HCT116 (cell line): ENCODE results near the gene RBMXL2. TPM values are rescaled to one million over a fixed set of nuclear protein-coding genes. Genes with fewer than 3 reads are reported as not detected.

Experiments
- ATAC-seq: fragments of 200-7000 bp; cut with Tn5 transposase; 2 replicates; pipeline ENCODE4 v1.9.1; 2020; ENCODE audit warnings: mild to moderate bottlenecking, moderate library complexity
- BruUV-seq: library from RNA; stranded (reverse); fragments of 400-500 nt; replicated peaks from 2 replicates; lab custom pipeline; 2021; lab: Mats Ljungman, UMichigan
- CTCF ChIA-PET: fragments of 300-600 bp; sonication (Branson Sonifier 250); formaldehyde crosslinking; loops from one replicate; lab custom pipeline; 2021; ENCODE audit warnings: antibody characterized with exemption; lab: Charles Lee
- POLR2A ChIA-PET: fragments of 300-600, 350-600 bp; sonication (Branson Sonifier 250); formaldehyde crosslinking; loops from one replicate; lab custom pipeline; 2021; ENCODE audit warnings: antibody characterized with exemption; lab: Charles Lee
- RAD21 ChIA-PET, 2 experiments: fragments of 300-600 bp; sonication (Branson Sonifier 250); formaldehyde crosslinking; loops; one replicate each; lab custom pipeline; 2023; ENCODE audit warnings: low total read pairs in 2 of 2; ENCODE audit not compliant: uncharacterized antibody in 2 of 2, unreplicated experiment in 2 of 2, low non-redundant PET in 1 of 2; lab: Charles Lee
- DNase-seq: peaks from one replicate; pipeline ENCODE4 v3.0.0-alpha.2; 2010; ENCODE audit warnings: low read depth, low spot score
- H2AFZ ChIP-seq: fragments of 200-600 bp; shearing (Covaris generic), sonication (generic); 2 replicates; pipeline ENCODE4 v1.6.1; 2017; ENCODE audit warnings: low read depth, mixed run types, mixed read lengths, antibody characterized with exemption, low read length; ENCODE audit not compliant: poor library complexity, severe bottlenecking
- H3K27ac ChIP-seq: 2 replicates; pipeline ENCODE4 v1.5.1; 2012; ENCODE audit warnings: low read depth, low read length
- H3K27me3 ChIP-seq: fragments of 200-600 bp; sonication (generic); 2 replicates; pipeline ENCODE4 v1.6.1; 2016; ENCODE audit warnings: mixed run types, low read length, mixed read lengths; ENCODE audit not compliant: insufficient read depth
- H3K36me3 ChIP-seq, 2 experiments: fragments of 200-500 bp in 1 of 2; fragments of 200-600 bp in 1 of 2; sonication (Bioruptor generic) in 1 of 2; sonication (generic) in 1 of 2; 2 replicates each; pipeline versions ENCODE4 v1.5.1 to v1.6.1; 2014 to 2016; ENCODE audit warnings: low read length in 2 of 2, inconsistent platforms in 1 of 2, mixed read lengths in 1 of 2, mixed run types in 1 of 2; ENCODE audit not compliant: insufficient read depth in 2 of 2, control insufficient read depth in 1 of 2
- H3K4me1 ChIP-seq, 2 experiments: fragments of 200-600 bp in 1 of 2; sonication (generic) in 1 of 2; 2 replicates each; pipeline versions ENCODE4 v1.5.1 to v1.6.1; 2012 to 2017; ENCODE audit warnings: low read length in 2 of 2, inconsistent platforms in 1 of 2, mild to moderate bottlenecking in 1 of 2, mixed read lengths in 1 of 2, mixed run types in 1 of 2, moderate library complexity in 1 of 2; ENCODE audit not compliant: insufficient read depth in 2 of 2, control insufficient read depth in 1 of 2
- H3K4me2 ChIP-seq: fragments of 200-600 bp; sonication (generic); 2 replicates; pipeline ENCODE4 v1.6.1; 2017; ENCODE audit warnings: mixed run types, low read length, mixed read lengths
- H3K4me3 ChIP-seq, 2 experiments: fragments of 200-600 bp in 1 of 2; sonication (generic) in 1 of 2; replicated peaks in 1 of 2; 2 replicates each; pipeline ENCODE4 v1.5.1; 2011 to 2016; ENCODE audit warnings: low read length in 2 of 2, control low read depth in 1 of 2, low read depth in 1 of 2, mild to moderate bottlenecking in 1 of 2, mixed read lengths in 1 of 2, mixed run types in 1 of 2
- H3K79me2 ChIP-seq: fragments of 200-600 bp; sonication (generic); 2 replicates; pipeline ENCODE4 v1.6.1; 2017; ENCODE audit warnings: mild to moderate bottlenecking, mixed run types, low read length, moderate library complexity, mixed read lengths; ENCODE audit not compliant: insufficient read depth
- H3K9ac ChIP-seq: fragments of 200-600 bp; sonication (generic); 2 replicates; pipeline ENCODE4 v1.6.1; 2016; ENCODE audit warnings: low read length, mixed read lengths
- H3K9me2 ChIP-seq: fragments of 200-600 bp; sonication (generic), shearing (Covaris generic); 2 replicates; pipeline ENCODE4 v1.6.1; 2017; ENCODE audit warnings: mixed run types, mild to moderate bottlenecking, moderate library complexity; ENCODE audit not compliant: insufficient read depth
- H3K9me3 ChIP-seq, 2 experiments: fragments of 200-500 bp in 1 of 2; fragments of 200-600 bp in 1 of 2; sonication (Bioruptor generic) in 1 of 2; sonication (generic) in 1 of 2; 2 replicates each; pipeline ENCODE4 v1.6.1; 2014 to 2017; ENCODE audit warnings: low read length in 2 of 2, mixed read lengths in 2 of 2, inconsistent platforms in 1 of 2, low read depth in 1 of 2, mild to moderate bottlenecking in 1 of 2, mixed run types in 1 of 2, moderate library complexity in 1 of 2; ENCODE audit not compliant: control insufficient read depth in 1 of 2, insufficient read depth in 1 of 2
- H4K20me1 ChIP-seq: fragments of 200-600 bp; sonication (generic), shearing (Covaris generic); 2 replicates; pipeline ENCODE4 v1.6.1; 2017; ENCODE audit warnings: mixed run types, mild to moderate bottlenecking, moderate library complexity; ENCODE audit not compliant: insufficient read depth
- CEBPB ChIP-seq: IDR thresholded peaks from 2 replicates; pipeline ENCODE4 v1.6.1; 2012; ENCODE audit warnings: low read depth
- CTCF ChIP-seq, 3 experiments: fragments of 200-600 bp in 1 of 3; sonication (generic) in 1 of 3; IDR thresholded peaks in 2 of 3; conservative IDR thresholded peaks in 1 of 3; 2 replicates each; pipeline ENCODE4 v1.5.1; 2012 to 2017; ENCODE audit warnings: low read depth in 2 of 3, low read length in 2 of 3, antibody characterized with exemption in 1 of 3, borderline replicate concordance in 1 of 3, control low read depth in 1 of 3, mild to moderate bottlenecking in 1 of 3, mixed read lengths in 1 of 3, mixed run types in 1 of 3, moderate library complexity in 1 of 3; ENCODE audit not compliant: insufficient read depth in 1 of 3
- EGR1 ChIP-seq: IDR thresholded peaks from 2 replicates; pipeline ENCODE4 v1.6.1; 2012; ENCODE audit warnings: low read depth
- ELF1 ChIP-seq: IDR thresholded peaks from 2 replicates; pipeline ENCODE4 v1.6.1; 2012; ENCODE audit warnings: low read depth, borderline replicate concordance
- EZH2phosphoT487 ChIP-seq: fragments of 200-600 bp; IDR thresholded peaks from 2 replicates; pipeline ENCODE4 v1.6.1; 2018; ENCODE audit warnings: antibody characterized with exemption, borderline replicate concordance
- FOSL1 ChIP-seq: IDR thresholded peaks from 2 replicates; pipeline ENCODE4 v1.6.1; 2012; ENCODE audit warnings: low read depth
- JUND ChIP-seq: IDR thresholded peaks from 2 replicates; pipeline ENCODE4 v1.6.1; 2012
- MAX ChIP-seq: IDR thresholded peaks from 2 replicates; pipeline ENCODE4 v1.6.1; 2012
- POLR2A ChIP-seq: IDR thresholded peaks from 2 replicates; pipeline ENCODE4 v1.7.0; 2011; ENCODE audit warnings: borderline replicate concordance; ENCODE audit not compliant: insufficient read depth, insufficient read length; ENCODE audit errors: extremely low read depth
- RAD21 ChIP-seq: IDR thresholded peaks from 2 replicates; pipeline ENCODE4 v1.6.1; 2012; ENCODE audit warnings: low read depth, mild to moderate bottlenecking
- SIN3A ChIP-seq: IDR thresholded peaks from 2 replicates; pipeline ENCODE4 v1.6.1; 2012; ENCODE audit warnings: low read depth
- YY1 ChIP-seq: IDR thresholded peaks from 2 replicates; pipeline ENCODE4 v1.6.1; 2011; ENCODE audit warnings: low read length, low read depth, moderate library complexity, mild to moderate bottlenecking; ENCODE audit not compliant: insufficient replicate concordance; ENCODE audit errors: extremely low read depth
- ZFX ChIP-seq: fragments of 450-650 bp; IDR thresholded peaks from 2 replicates; pipeline ENCODE4 v1.6.1; 2017
- ZNF274 ChIP-seq: fragments of 200-500 bp; sonication (Bioruptor generic); IDR thresholded peaks from 2 replicates; pipeline ENCODE4 v1.6.1; 2014; ENCODE audit warnings: mild to moderate bottlenecking, low read depth, low read length, inconsistent platforms
- intact Hi-C: fragments of 100-400 bp; cut with micrococcal nuclease; formaldehyde crosslinking; loops from 2 replicates; pipeline ENCODE4 v1.10.0; 2022
- total RNA-seq: library from RNA; stranded (reverse); gene quantifications from one replicate; pipeline ENCODE4 v1.2.1, GENCODE V29; 2021; ENCODE audit not compliant: unreplicated experiment
- TF ChIP-seq, protein P1 (sequence below): IDR thresholded peaks from 2 replicates; pipeline ENCODE4 v1.6.1; 2012

Gene RBMXL2
- total RNA-seq, 1 experiment from 2014 or later, result 0.12 TPM

DNA sequence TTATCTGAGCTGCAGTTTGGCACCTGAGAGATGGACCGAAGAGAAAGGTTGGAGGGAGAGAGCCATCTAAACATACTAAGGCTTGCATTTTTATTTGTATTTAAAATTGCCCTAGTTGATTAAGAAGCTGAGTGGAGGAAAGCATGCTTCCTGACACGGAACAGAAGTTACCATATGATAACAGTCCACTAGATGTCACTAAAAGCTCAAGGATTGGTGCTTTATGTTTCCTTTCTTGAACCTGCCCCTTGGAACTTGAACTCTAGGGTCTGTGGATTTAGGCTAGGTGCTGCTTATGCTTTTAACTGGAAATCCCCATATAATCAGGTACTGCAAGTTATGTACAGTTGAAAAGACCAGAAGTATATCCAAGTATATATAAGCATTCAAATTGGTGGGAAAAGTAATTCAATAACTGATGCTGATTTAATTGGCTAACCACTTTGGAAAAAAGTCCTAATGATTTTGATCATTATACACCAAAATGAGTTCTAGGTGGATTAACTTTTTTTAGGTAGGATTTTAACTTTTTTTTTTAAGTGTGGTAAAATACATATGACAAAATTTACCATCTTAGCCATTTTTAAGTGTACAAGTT, 9.5 kb downstream of the RBMXL2 start:
- H3K79me2 ChIP-seq, result no peaks in the 10 kb centered on the region
- no peak overlapping the region for H3K9ac ChIP-seq
- ChIA-PET POLR2A (no interaction called here), RAD21 (no interaction called here), CTCF (interaction anchor here (1.0 to 2.0 kb wide), 12 partner anchors 180 to 993 kb away, joined by 3 to 12 read pairs (median 4); partner anchors contain the start of gene EIF3F)
- ATAC-seq (peak; percentile 91), DNase-seq (peak; percentile 50)
- no peaks in the 10 kb centered on the region for H3K9me3 ChIP-seq
- H3K36me3 ChIP-seq, result no peaks in the 10 kb centered on the region; a peak in 1 of 4 replicates
- intact Hi-C loops, result loop anchor here (1.0 to 10.0 kb wide), 5 partner anchors 180 to 996 kb away; partner anchors contain the start of gene EIF3F
- H3K4me2 ChIP-seq, result no peak overlapping the region
- no peak overlapping the region for H3K4me3 ChIP-seq
- no peak overlapping the region for H2AFZ ChIP-seq
- no peak overlapping the region for H3K27ac ChIP-seq
- H4K20me1 ChIP-seq, result no peaks in the 10 kb centered on the region
- TF ChIP-seq RAD21 (peak; percentile 91), POLR2A (no peak), CTCF (IDR thresholded peaks at IDR 0.05 in 2 of 3, conservative IDR thresholded peaks at IDR 0.05 in 1 of 3; ENCODE audit: borderline replicate concordance in 1 of 3, insufficient read depth in 1 of 3, low read depth in 2 of 3, low read length in 2 of 3) (peak; percentile 46 to 74 (median 72))
- BruUV-seq, result no TSS peak
- no peaks in the 10 kb centered on the region for H3K9me2 ChIP-seq
- peaks cover 59% of the 10 kb centered on the region for H3K27me3 ChIP-seq
- no peaks in the 10 kb centered on the region for H3K4me1 ChIP-seq

DNA sequence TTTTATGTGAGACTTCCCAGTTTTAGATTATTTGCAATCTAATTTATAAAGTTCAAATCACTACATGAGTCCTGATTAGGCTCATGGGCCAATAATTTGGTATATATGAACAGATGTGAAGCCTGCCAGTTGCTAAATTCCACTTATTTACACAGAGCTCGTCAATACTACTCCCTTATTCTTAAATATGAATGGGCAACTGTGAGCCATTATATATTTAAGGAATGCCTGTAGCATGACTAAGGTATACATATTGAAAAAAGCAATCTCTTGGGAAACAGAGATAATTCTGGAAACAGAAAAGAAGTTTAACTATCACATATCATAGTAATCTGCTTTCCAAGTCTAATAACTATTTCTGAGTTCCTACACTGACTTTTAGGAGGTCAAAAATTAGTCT, 27.0 kb downstream of the RBMXL2 start:
- intact Hi-C loops, result no loop called here
- Histone ChIP-seq H3K4me3 (no peak overlapping the region), H3K79me2 (no peaks in the 10 kb centered on the region), H2AFZ (no peak overlapping the region), H3K9me3 (no peaks in the 10 kb centered on the region), H3K27me3 (peaks cover 39% of the 10 kb centered on the region), H3K27ac (no peak overlapping the region), H4K20me1 (no peaks in the 10 kb centered on the region), H3K36me3 (no peaks in the 10 kb centered on the region), H3K9ac (no peak overlapping the region)
- ATAC-seq, result no peak
- ChIA-PET POLR2A (no interaction called here), CTCF (no interaction called here), RAD21 (no interaction called here)
- TF ChIP-seq FOSL1, result no peak
- no peak for TF ChIP-seq ELF1
- no peak for TF ChIP-seq ZFX
- TF ChIP-seq JUND, result no peak
- TF ChIP-seq ZNF274, result no peak
- TF ChIP-seq EZH2phosphoT487, result no peak
- no peak for TF ChIP-seq CEBPB
- TF ChIP-seq YY1, result no peak
- TF ChIP-seq POLR2A, result no peak
- no peak for TF ChIP-seq MAX
- TF ChIP-seq SIN3A, result no peak
- TF ChIP-seq CTCF (IDR thresholded peaks at IDR 0.05 in 2 of 3, conservative IDR thresholded peaks at IDR 0.05 in 1 of 3; ENCODE audit: borderline replicate concordance in 1 of 3, insufficient read depth in 1 of 3, low read depth in 2 of 3, low read length in 2 of 3), result no peak
- TF ChIP-seq, protein P1, sequence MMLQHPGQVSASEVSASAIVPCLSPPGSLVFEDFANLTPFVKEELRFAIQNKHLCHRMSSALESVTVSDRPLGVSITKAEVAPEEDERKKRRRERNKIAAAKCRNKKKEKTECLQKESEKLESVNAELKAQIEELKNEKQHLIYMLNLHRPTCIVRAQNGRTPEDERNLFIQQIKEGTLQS, result no peak
- no peak for TF ChIP-seq EGR1
- TF ChIP-seq, all 23 proteins: peak for 0
- Histone ChIP-seq H3K4me1 (no peaks in the 10 kb centered on the region), H3K9me2 (no peaks in the 10 kb centered on the region), H3K4me2 (no peak overlapping the region)
- no peak for DNase-seq
- BruUV-seq, result no TSS peak
